Ovary (tissue), 3 donors: Measurements from ENCODE around the gene PTPRH.

Experiments
- CTCF ChIP-seq, 3 donors: fragments of 450-650 bp in 2 of 3; fragments of 200-600 bp in 1 of 3; IDR thresholded peaks; one replicate each; pipeline versions ENCODE4 v1.5.1 to v1.8.0; 2016 to 2022; ENCODE audit warnings: antibody characterized with exemption in 3 of 3, mild to moderate bottlenecking in 1 of 3
- EP300 ChIP-seq: sonication (generic); formaldehyde crosslinking; IDR thresholded peaks from one replicate; pipeline ENCODE4 v1.6.1; 2017; ENCODE audit warnings: antibody characterized with exemption
- POLR2A ChIP-seq: fragments of 450-650 bp; IDR thresholded peaks from one replicate; pipeline ENCODE4 v1.6.1; 2017; ENCODE audit warnings: antibody characterized with exemption, mild to moderate bottlenecking, moderate library complexity
- donor health status: DM: no; HTN: no; CAD: no.

- TF ChIP-seq CTCF (IDR thresholded peaks at IDR 0.05) (no peak), POLR2A (no peak), EP300 (no peak)
Measured at GRCh38 chr19:55241935-55242464, 32.7 kb upstream of the PTPRH start.
